GM12878 (cell line): ENCODE measurements around the gene FNDC3B. TPM values are rescaled to one million over a fixed set of nuclear protein-coding genes. Genes with fewer than 3 reads are reported as not detected.

Experiments
- ATAC-seq: fragments of 200-7000 bp; cut with Tn5 transposase; 3 replicates; pipeline ENCODE4 v1.9.1; 2020; ENCODE audit warnings: mild to moderate bottlenecking, moderate library complexity
- BruUV-seq: library from RNA; stranded (reverse); fragments of 400-500 nt; replicated peaks from 2 replicates; lab custom pipeline; 2021; lab: Mats Ljungman, UMichigan
- CTCF ChIA-PET: fragments of 300-600 bp; sonication (Branson Sonifier 250); formaldehyde crosslinking; extraction: SDS; loops from one replicate; lab custom pipeline; 2021; ENCODE audit warnings: inconsistent platforms; lab: Yijun Ruan, JAX
- POLR2A ChIA-PET: fragments of 350-600 bp; formaldehyde crosslinking; extraction: SDS; loops from one replicate; lab custom pipeline; 2021; ENCODE audit warnings: inconsistent platforms; lab: Charles Lee
- RAD21 ChIA-PET: fragments of 300-600 bp; sonication (Branson Sonifier 250); formaldehyde crosslinking; loops from one replicate; lab custom pipeline; 2023; ENCODE audit warnings: antibody characterized with exemption; ENCODE audit not compliant: unreplicated experiment; lab: Charles Lee
- SMC1A ChIA-PET: fragments of 300-600 bp; sonication (Branson Sonifier 250); formaldehyde crosslinking; loops from one replicate; lab custom pipeline; 2023; ENCODE audit not compliant: unreplicated experiment, uncharacterized antibody; lab: Charles Lee
- DNase-seq: peaks from one replicate; pipeline ENCODE4 v3.0.0-alpha.2; 2011; ENCODE audit warnings: low read depth, low spot score
- FAIRE-seq: peaks from 3 replicates; lab custom pipeline; 2011; peaks lifted over from hg19 to GRCh38; lab: Jason Lieb, UNC
- H2AFZ ChIP-seq: 2 replicates; pipeline ENCODE4 v1.6.0; 2011; ENCODE audit warnings: low read depth, low read length, control low read depth; ENCODE audit not compliant: control insufficient read depth
- H3K27ac ChIP-seq: 2 replicates; pipeline ENCODE4 v1.5.1; 2011; ENCODE audit warnings: control low read depth; ENCODE audit not compliant: control insufficient read depth, insufficient read depth
- H3K27me3 ChIP-seq, 2 experiments: replicated peaks in 1 of 2; 2 replicates each; pipeline versions ENCODE4 v1.6.0 to v1.6.1; 2011; ENCODE audit warnings: low read length in 1 of 2; ENCODE audit not compliant: control insufficient read depth in 2 of 2, insufficient read depth in 2 of 2
- H3K36me3 ChIP-seq, 2 experiments: 2 replicates each; pipeline ENCODE4 v1.5.1; 2011; ENCODE audit warnings: low read length in 1 of 2; ENCODE audit not compliant: control insufficient read depth in 2 of 2, insufficient read depth in 2 of 2
- H3K4me1 ChIP-seq: 2 replicates; pipeline ENCODE4 v1.6.1; 2011; ENCODE audit warnings: mild to moderate bottlenecking, low read length, moderate library complexity, mixed read lengths; ENCODE audit not compliant: control insufficient read depth, insufficient read depth
- H3K4me2 ChIP-seq: 2 replicates; pipeline ENCODE4 v1.6.0; 2011; ENCODE audit warnings: control low read depth; ENCODE audit not compliant: control insufficient read depth, insufficient read depth
- H3K4me3 ChIP-seq: fragments of 200-600 bp; sonication (generic); 2 replicates; pipeline ENCODE4 v1.5.1; 2016
- H3K79me2 ChIP-seq: 2 replicates; pipeline ENCODE4 v1.6.0; 2011; ENCODE audit warnings: low read length; ENCODE audit not compliant: control insufficient read depth, insufficient read depth
- H3K9ac ChIP-seq: 2 replicates; pipeline ENCODE4 v1.8.0; 2011; ENCODE audit warnings: low read length, control low read depth, mixed read lengths; ENCODE audit not compliant: control insufficient read depth, insufficient read depth
- H3K9me3 ChIP-seq: replicated peaks from 3 replicates; pipeline ENCODE4 v1.5.1; 2011; ENCODE audit warnings: mild to moderate bottlenecking, low read length; ENCODE audit not compliant: control insufficient read depth, insufficient read depth
- H4K20me1 ChIP-seq: 2 replicates; pipeline ENCODE4 v1.6.0; 2011; ENCODE audit not compliant: control insufficient read depth, insufficient read depth
- CEBPB ChIP-seq, 2 experiments: fragments of 150-350 bp in 1 of 2; IDR thresholded peaks; 2 replicates each; pipeline ENCODE4 v1.6.1; 2012 to 2014; ENCODE audit warnings: low read depth in 2 of 2, low read length in 2 of 2, borderline replicate concordance in 1 of 2, inconsistent platforms in 1 of 2
- CHD4 ChIP-seq: fragments of 200-600 bp; sonication (generic); IDR thresholded peaks from 2 replicates; pipeline ENCODE4 v1.6.1; 2016; ENCODE audit warnings: mild to moderate bottlenecking
- E4F1 ChIP-seq: fragments of 450-650 bp; IDR thresholded peaks from 2 replicates; pipeline ENCODE4 v1.6.1; 2018; ENCODE audit warnings: borderline replicate concordance, mild to moderate bottlenecking; ENCODE audit not compliant: partially characterized antibody
- EZH2 ChIP-seq: IDR thresholded peaks from 2 replicates; pipeline ENCODE4 v1.6.1; 2012; ENCODE audit warnings: low read depth, mild to moderate bottlenecking, control low read depth, inconsistent platforms, low read length, borderline replicate concordance; ENCODE audit not compliant: control insufficient read depth
- IKZF2 ChIP-seq, 2 experiments: fragments of 450-650 bp; IDR thresholded peaks; 2 replicates each; pipeline ENCODE4 v1.6.1; 2017; ENCODE audit warnings: mild to moderate bottlenecking in 2 of 2, moderate library complexity in 2 of 2
- RB1 ChIP-seq: fragments of 450-650 bp; formaldehyde crosslinking; IDR thresholded peaks from 2 replicates; pipeline ENCODE4 v1.6.1; 2017; ENCODE audit warnings: mild to moderate bottlenecking, borderline replicate concordance
- SREBF1 ChIP-seq: IDR thresholded peaks from 2 replicates; pipeline ENCODE4 v1.6.1; 2012; ENCODE audit warnings: mild to moderate bottlenecking, low read length
- STAT1 ChIP-seq: fragments of 450-650 bp; conservative IDR thresholded peaks from 2 replicates; pipeline ENCODE4 v1.6.1; 2014; ENCODE audit warnings: antibody characterized with exemption, mild to moderate bottlenecking
- SUZ12 ChIP-seq: fragments of 200-600 bp; sonication (generic); IDR thresholded peaks from one replicate; pipeline ENCODE4 v1.6.1; 2018; ENCODE audit warnings: antibody characterized with exemption, mild to moderate bottlenecking; ENCODE audit not compliant: unreplicated experiment
- ZNF274 ChIP-seq: IDR thresholded peaks from one replicate; pipeline ENCODE4 v1.8.0; 2011; ENCODE audit not compliant: insufficient read length, insufficient read depth
- ZNF687 ChIP-seq: fragments of 450-650 bp; IDR thresholded peaks from 2 replicates; pipeline ENCODE4 v1.6.1; 2017; ENCODE audit warnings: mild to moderate bottlenecking, moderate library complexity
- WGBS: methylation state at CpG from one replicate; pipeline ENCODE4 v1.1.6; 2016; ENCODE audit warnings: low lambda C conversion rate; ENCODE audit not compliant: insufficient replicate concordance, insufficient coverage; ENCODE audit errors: missing lambda C conversion rate; 5-methylcytosine and 5-hydroxymethylcytosine counted together
- in situ Hi-C: fragments of 300-500 bp; cut with MboI; formaldehyde crosslinking; loops from 9 replicates; pipeline ENCODE4 v1.14.3; 2018; ENCODE audit warnings: mixed read lengths
- intact Hi-C: fragments of 100-400 bp; cut with micrococcal nuclease; formaldehyde crosslinking; loops from one replicate; pipeline ENCODE4 v1.14.2; 2022; ENCODE audit not compliant: unreplicated experiment
- polyA plus RNA-seq, 11 experiments: library from polyadenylated mRNA; depleted of rRNA in 4 of 11; unstranded in 6 of 11; stranded (reverse) in 5 of 11; fragments of >200 nt; fragmentation: Nextera tagmentation in 4 of 11; fragmentation: Illumina TruSeq in 1 of 11; extraction: Ambion mirVana in 4 of 11; extraction: Trizol in 1 of 11; gene quantifications; 1 replicate in 1 of 11; 2 replicates in 10 of 11; pipeline versions ENCODE4 v1.2.1 to v1.2.3, GENCODE V29; 2011 to 2016; ENCODE audit warnings: inconsistent platforms in 2 of 11, missing spikeins in 2 of 11, low read depth in 1 of 11
- total RNA-seq, 4 experiments: library from RNA; depleted of rRNA in 3 of 4; stranded (reverse); fragments of >200 nt in 3 of 4; fragmentation: Illumina TruSeq in 1 of 4; extraction: Trizol in 1 of 4; gene quantifications; 2 replicates each; pipeline versions ENCODE4 v1.2.1 to v1.2.3, GENCODE V29; 2013 to 2021
- TF ChIP-seq, protein P1 (sequence below): fragments of 450-650 bp; IDR thresholded peaks from 2 replicates; pipeline ENCODE4 v1.6.1; 2017; ENCODE audit warnings: borderline replicate concordance

The FNDC3B gene
- total and polyA plus RNA-seq, 10 of the 15 experiments (the other 5 are each of a cell fraction or from before 2014, with no cell fraction given), result 7.9 to 35.0 (median 18.5) TPM

DNA sequence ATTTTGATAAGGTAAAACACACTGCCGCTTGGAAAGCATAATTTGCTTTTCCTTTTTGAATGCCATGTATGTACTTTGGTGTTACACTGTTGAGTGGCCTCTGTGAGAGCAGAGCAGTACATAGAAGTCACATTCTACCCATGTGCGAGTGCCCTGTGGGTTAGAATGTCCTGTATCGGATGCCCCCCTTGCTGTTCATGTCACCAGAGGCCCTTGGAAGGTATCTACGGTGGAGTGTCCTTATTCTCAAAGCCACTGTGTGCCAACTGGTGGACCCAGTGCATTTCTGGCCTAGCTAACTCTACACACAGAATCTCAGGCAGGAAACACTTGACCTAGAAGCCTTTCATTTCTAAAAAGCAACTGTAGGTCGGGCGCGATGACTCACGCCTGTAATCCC is 271.8 kb downstream of the FNDC3B start:
- Histone ChIP-seq H3K4me2 (no peak overlapping the region), H3K36me3 (peaks cover 7 to 40% of the 10 kb centered on the region in 2 experiments), H3K9me3 (no peaks in the 10 kb centered on the region), H3K27me3 (no peaks in the 10 kb centered on the region), H3K79me2 (no peaks in the 10 kb centered on the region), H2AFZ (no peak overlapping the region), H3K4me1 (no peaks in the 10 kb centered on the region; the same call in 1 of the 2 replicates), H3K27ac (no peak overlapping the region), H4K20me1 (no peaks in the 10 kb centered on the region), H3K4me3 (no peak overlapping the region), H3K9ac (no peak overlapping the region)
- intact Hi-C loops, result no loop called here
- TF ChIP-seq E4F1 (no peak), RB1 (no peak), IKZF2 (IDR thresholded peaks at IDR 0.05) (no peak), SREBF1 (no peak), ZNF274 (no peak), ZNF687 (no peak), EZH2 (no peak), STAT1 (no peak), CHD4 (no peak), CEBPB (IDR thresholded peaks at IDR 0.05; ENCODE audit: borderline replicate concordance in 1 of 2, low read depth in 2 of 2, low read length in 2 of 2) (no peak), SUZ12 (no peak)
- TF ChIP-seq, protein P1, sequence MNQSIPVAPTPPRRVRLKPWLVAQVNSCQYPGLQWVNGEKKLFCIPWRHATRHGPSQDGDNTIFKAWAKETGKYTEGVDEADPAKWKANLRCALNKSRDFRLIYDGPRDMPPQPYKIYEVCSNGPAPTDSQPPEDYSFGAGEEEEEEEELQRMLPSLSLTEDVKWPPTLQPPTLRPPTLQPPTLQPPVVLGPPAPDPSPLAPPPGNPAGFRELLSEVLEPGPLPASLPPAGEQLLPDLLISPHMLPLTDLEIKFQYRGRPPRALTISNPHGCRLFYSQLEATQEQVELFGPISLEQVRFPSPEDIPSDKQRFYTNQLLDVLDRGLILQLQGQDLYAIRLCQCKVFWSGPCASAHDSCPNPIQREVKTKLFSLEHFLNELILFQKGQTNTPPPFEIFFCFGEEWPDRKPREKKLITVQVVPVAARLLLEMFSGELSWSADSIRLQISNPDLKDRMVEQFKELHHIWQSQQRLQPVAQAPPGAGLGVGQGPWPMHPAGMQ, result no peak
- no peak for DNase-seq
- 99% methylated on average over 8 of the region's 8 CpGs for WGBS
- ATAC-seq, result no peak
- BruUV-seq, result no TSS peak
- no peak for FAIRE-seq
- in situ Hi-C loops, result no loop called here
- SMC1A ChIA-PET, result interaction anchor here (1.1 kb wide), 1 partner anchor 34 kb away, joined by 4 read pairs; no protein-coding TSS in a partner anchor
- RAD21 ChIA-PET, result interaction anchor here (1.4 kb wide), 1 partner anchor 12 kb away, joined by 4 read pairs; no protein-coding TSS in a partner anchor
- CTCF ChIA-PET, result no interaction called here
- POLR2A ChIA-PET, result no interaction called here
